ENCODE results near the gene ARID4A. TPM values are rescaled to one million over a fixed set of nuclear protein-coding genes. Genes with fewer than 3 reads are reported as not detected.

The ARID4A gene
- total and polyA plus RNA-seq, 8 donors: 27.6 to 48.6 (median 37.3) TPM

DNA sequence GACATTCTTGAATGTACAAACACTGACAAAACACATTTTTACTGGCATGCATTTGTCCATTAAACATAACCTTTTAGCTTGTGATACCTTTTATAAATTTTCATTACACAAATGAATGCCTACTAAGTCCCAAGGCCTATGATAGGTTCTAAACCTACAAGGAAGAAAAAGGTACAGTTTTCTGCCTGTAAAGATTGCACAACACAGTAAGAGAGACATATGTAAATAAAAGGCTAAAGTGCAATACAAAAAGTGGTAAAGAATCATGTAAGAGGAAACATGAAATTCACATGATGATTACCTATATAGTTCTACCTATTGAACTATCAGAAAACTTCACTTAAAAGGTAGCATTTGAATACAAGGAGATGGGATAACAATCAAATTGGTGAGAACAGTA is 14.6 kb upstream of the ARID4A start:
- Histone ChIP-seq H3K4me1 (peaks cover 30 to 54% of the 10 kb centered on the region in 2 donors), H3K27me3 (no peaks in the 10 kb centered on the region), H3K27ac (peak overlapping the region in 1 of 2 donors; percentile 85), H3K4me3 (no peak overlapping the region), H3K36me3 (peaks cover 0 to 68% of the 10 kb centered on the region in 2 donors), H3K9me3 (no peaks in the 10 kb centered on the region)
- no peak for DNase-seq
- intact Hi-C loops (cut with DNase I): no loop called here
- TF ChIP-seq, protein P1, sequence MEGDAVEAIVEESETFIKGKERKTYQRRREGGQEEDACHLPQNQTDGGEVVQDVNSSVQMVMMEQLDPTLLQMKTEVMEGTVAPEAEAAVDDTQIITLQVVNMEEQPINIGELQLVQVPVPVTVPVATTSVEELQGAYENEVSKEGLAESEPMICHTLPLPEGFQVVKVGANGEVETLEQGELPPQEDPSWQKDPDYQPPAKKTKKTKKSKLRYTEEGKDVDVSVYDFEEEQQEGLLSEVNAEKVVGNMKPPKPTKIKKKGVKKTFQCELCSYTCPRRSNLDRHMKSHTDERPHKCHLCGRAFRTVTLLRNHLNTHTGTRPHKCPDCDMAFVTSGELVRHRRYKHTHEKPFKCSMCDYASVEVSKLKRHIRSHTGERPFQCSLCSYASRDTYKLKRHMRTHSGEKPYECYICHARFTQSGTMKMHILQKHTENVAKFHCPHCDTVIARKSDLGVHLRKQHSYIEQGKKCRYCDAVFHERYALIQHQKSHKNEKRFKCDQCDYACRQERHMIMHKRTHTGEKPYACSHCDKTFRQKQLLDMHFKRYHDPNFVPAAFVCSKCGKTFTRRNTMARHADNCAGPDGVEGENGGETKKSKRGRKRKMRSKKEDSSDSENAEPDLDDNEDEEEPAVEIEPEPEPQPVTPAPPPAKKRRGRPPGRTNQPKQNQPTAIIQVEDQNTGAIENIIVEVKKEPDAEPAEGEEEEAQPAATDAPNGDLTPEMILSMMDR (IDR thresholded peaks at IDR 0.05): no peak
- peak; percentile 25 for ATAC-seq

DNA sequence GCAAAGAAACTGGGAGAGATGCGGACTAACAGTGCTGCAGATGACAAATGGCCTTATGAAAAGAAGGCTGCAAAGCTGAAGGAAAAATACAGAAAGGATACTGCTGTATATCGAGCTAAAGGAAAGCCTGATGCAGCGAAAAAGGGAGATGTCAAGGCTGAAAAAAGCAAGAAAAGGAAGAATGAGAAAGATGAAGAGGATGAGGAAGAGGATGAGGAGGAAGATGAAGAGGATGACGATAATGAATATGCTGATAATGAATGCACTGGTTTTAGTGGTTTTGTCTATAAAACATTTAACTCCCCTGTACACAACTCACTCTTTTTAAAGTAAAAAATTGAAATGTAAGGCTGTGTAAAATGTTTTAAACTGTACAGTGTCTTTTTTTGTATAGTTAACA is 13.2 kb upstream of the ARID4A start:
- no peaks in the 10 kb centered on the region for H3K27me3 ChIP-seq
- peaks cover 32 to 59% of the 10 kb centered on the region in 2 donors for H3K4me1 ChIP-seq
- peaks cover 0 to 67% of the 10 kb centered on the region in 2 donors for H3K36me3 ChIP-seq
- intact Hi-C loops (cut with DNase I): no loop called here
- H3K9me3 ChIP-seq: no peaks in the 10 kb centered on the region
- ATAC-seq: no peak
- H3K27ac ChIP-seq: no peak overlapping the region
- DNase-seq: no peak
- TF ChIP-seq, protein P1 (IDR thresholded peaks at IDR 0.05): no peak
- H3K4me3 ChIP-seq: no peak overlapping the region

DNA sequence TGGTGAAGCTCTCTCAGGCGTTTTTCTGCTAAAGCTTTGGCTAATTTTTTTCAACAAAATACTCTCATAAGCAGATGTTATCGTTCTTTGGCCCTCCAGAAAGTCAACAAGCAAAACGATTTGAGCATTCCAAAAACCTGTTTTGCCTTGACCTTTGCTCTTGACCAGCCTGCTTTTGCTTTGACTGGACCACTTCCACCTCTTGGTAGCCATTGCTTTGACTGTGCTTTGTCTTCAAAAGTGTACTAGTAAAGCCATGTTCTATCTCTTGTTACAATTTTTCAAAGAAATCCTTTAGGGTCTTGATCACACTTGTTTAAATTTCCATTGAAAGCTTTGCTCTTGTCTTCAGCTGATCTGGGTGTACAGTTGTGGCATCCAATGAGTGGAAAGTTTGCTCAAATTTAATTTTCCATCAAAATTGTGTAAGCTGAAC is 10.7 kb upstream of the ARID4A start:
- no peak overlapping the region for H3K4me3 ChIP-seq
- intact Hi-C loops (cut with DNase I): no loop called here
- DNase-seq (no peak), ATAC-seq (no peak)
- H3K36me3 ChIP-seq: peaks cover 3 to 90% of the 10 kb centered on the region in 2 donors
- TF ChIP-seq, protein P1 (IDR thresholded peaks at IDR 0.05): no peak
- H3K4me1 ChIP-seq: peaks cover 12 to 46% of the 10 kb centered on the region in 2 donors
- no peaks in the 10 kb centered on the region for H3K27me3 ChIP-seq
- no peaks in the 10 kb centered on the region for H3K9me3 ChIP-seq
- H3K27ac ChIP-seq: no peak overlapping the region

DNA sequence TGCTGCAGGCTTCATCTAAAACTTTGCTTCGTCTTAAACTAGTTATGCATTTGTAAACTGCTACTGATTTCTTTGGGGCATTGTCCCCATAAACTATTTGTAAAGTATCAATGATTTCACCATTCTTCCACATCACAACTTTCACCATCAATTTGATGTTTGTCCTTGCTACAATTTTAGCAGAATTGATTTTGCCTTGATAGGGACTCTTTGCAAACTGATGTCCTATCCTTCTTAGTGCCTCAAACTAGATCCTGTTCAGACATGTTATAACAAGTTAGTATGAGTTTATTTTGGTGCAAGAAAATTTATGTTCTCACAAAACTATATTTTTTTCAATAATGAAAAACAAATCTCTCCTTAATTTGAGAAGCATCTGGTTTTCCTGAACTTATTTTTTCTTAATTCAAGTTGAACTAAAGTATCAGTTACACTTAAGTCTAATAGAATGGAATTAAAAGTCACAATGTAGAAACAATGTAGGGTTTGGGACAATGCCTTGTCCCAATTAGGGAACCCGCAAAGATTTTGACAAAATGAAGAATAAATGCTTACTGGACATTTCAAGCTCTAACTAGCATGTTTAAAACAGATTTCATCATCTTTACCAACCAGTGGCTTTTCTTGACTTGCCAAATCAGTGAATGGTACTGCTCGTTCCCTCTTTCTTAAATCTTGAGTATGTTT is 10.1 kb upstream of the ARID4A start:
- ATAC-seq: no peak
- Histone ChIP-seq H3K9me3 (no peaks in the 10 kb centered on the region), H3K4me3 (no peak overlapping the region), H3K27me3 (no peaks in the 10 kb centered on the region), H3K36me3 (peaks cover 3 to 94% of the 10 kb centered on the region in 2 donors), H3K27ac (no peak overlapping the region), H3K4me1 (peaks cover 7 to 43% of the 10 kb centered on the region in 2 donors)
- TF ChIP-seq, protein P1 (IDR thresholded peaks at IDR 0.05): no peak
- intact Hi-C loops (cut with DNase I): no loop called here
- no peak for DNase-seq

DNA sequence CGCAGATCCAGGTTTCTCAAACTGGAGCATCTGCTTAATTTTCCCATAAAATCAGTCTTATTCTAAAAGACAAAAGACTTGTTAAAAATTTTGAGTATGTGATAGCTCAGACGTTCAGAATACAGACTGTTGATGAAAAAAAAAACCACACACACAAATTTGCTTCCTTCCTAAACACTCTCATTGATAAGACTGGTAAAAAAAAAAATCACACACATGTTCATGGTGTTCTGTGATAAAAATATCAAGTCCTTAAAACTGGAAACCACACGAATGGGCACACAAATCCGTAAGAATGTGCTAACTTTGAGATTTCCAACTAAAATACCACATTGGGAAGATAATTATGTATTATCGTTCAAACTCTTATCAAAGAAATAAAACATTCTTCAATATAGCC is 6.7 kb upstream of the ARID4A start:
- DNase-seq: no peak

More for the DNA sequence above, 6.7 kb upstream of the ARID4A start:
- Histone ChIP-seq H3K27me3 (no peaks in the 10 kb centered on the region), H3K36me3 (peaks cover 3 to 86% of the 10 kb centered on the region in 2 donors), H3K4me1 (peaks cover 12 to 61% of the 10 kb centered on the region in 2 donors), H3K9me3 (no peaks in the 10 kb centered on the region), H3K27ac (no peak overlapping the region), H3K4me3 (no peak overlapping the region)
- TF ChIP-seq, protein P1 (IDR thresholded peaks at IDR 0.05): no peak
- intact Hi-C loops (cut with DNase I): no loop called here
- ATAC-seq: no peak
